Dedifferentiated amniotic fluid mesenchymal stem cell (primary cell): Measurements from ENCODE around the gene KSR1.
"Not testable (repeated sequence)": the region's sequence is repeated elsewhere in the genome, so short reads cannot be mapped to it uniquely, and the experiment has no call there.

Experiments used
- DNase-seq: peaks from one replicate; pipeline ENCODE4 v3.0.0-alpha.2; 2016; ENCODE audit errors: extremely low spot score

KSR1 gene

GRCh38 chr17:27633312-27634025 lies 177.2 kb downstream of the KSR1 start:
- no peak for DNase-seq

DNA sequence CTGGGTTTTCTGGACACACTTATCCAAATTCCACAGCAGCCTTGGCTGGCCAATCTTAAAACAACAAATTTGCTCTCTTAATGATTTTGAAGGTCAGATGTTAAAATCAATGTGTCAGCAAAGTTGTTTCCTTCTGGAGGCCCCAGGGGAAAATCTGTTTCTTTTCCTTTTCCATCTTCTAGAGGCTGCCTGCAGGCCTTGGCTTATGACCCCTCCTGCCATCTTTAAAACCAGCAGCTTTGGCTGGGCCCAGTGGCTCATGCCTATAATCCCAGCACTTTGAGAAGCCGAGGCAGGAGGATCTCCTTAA lies 177.7 kb downstream of the KSR1 start:
- DNase-seq = no peak

DNA sequence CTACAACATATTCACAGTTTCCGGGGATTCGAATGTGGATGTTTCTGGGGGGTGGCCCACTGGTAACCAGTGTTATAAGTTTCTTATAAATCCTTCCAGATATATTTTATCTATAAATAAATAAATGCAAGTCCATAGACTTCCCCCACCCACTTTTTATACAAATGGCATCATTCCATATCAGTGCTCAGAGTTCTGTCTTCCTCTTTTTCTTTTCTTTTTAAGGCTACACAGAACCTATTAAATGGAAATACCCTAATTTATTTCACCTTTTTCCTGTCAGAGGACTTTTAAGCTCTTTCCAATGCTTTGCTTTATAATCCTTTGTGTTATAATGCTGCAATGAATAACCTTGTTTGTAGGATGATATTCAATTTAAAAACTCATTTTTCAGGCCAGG lies 178.5 kb downstream of the KSR1 start:
- no peak for DNase-seq

- no peak for DNase-seq
Observed at GRCh38 chr17:27635275-27635823, 179.1 kb downstream of the KSR1 start.

- DNase-seq = not testable (repeated sequence)
Observed at GRCh38 chr17:27636005-27636520, 179.8 kb downstream of the KSR1 start.

GRCh38 chr17:27637818-27638217 lies 181.6 kb downstream of the KSR1 start:
- DNase-seq = not testable (repeated sequence)

DNA sequence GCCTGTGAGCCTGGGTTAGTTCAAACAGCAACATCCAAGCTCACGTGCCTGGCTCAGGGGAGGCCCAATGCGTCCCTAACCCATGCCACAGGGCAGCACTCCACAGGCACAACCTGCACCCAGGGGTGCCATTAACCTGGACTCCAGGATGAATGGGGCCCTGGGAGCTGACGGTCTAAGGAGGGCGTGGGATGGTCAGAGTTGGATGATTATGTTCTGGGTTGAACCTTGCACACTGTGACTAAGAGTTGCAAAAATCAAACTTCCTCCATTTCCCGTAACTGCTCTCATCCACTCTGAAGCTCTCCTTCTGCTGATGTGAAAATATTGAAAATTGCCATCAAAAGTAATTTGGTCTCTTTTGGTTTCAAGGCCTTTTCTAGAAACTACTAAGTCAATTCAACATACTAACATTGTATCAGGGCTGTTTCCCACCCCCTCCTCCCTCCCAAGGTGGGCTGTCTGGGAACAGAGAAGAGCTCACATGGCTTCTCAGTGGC lies 182.2 kb downstream of the KSR1 start:
- not testable (repeated sequence) for DNase-seq

GRCh38 chr17:27640790-27641189 lies 184.5 kb downstream of the KSR1 start:
- DNase-seq = no peak

DNA sequence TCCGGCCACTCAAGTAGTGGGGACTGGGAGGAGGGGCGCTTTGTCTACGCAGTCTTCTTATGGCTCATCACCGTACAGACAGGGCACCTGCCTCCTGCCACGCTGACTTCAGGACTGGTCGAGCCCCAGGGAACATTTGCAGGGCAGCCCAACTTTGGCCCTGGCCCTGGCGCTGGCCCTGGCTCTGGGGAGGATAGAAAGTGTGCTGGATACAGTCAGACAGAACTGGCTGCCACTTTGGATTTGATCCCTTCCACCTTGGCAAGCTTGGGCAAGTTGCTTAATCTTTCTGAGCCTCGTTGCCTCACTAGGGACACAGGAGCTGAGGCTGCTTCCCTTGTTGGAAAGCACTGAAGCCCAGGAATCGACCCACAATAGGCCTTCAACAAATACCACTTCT lies 188.3 kb downstream of the KSR1 start:
- no peak for DNase-seq

GRCh38 chr17:27645621-27646020 lies 189.4 kb downstream of the KSR1 start:
- DNase-seq = not testable (repeated sequence)

GRCh38 chr17:27646232-27646631 lies 190.0 kb downstream of the KSR1 start:
- no peak for DNase-seq

DNA sequence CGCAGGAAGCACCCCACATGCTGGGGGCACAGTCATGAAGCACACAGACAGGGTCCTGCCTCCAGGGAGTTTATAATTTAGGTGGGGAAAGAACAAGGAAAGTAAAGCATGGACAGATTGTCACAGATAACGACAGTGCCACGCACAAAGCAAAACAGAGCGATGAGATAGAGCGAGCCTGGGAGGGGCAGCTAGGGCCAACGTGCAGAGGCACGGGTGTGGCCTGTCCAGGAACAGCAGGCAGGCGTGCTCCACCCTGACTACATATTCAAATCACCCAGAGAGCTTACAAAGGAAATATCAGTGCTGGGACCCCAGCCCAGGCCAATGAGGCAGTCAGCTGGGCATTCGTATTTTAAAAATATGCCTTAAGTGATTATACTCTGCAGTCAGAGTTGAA lies 191.5 kb downstream of the KSR1 start:
- DNase-seq = no peak

DNA sequence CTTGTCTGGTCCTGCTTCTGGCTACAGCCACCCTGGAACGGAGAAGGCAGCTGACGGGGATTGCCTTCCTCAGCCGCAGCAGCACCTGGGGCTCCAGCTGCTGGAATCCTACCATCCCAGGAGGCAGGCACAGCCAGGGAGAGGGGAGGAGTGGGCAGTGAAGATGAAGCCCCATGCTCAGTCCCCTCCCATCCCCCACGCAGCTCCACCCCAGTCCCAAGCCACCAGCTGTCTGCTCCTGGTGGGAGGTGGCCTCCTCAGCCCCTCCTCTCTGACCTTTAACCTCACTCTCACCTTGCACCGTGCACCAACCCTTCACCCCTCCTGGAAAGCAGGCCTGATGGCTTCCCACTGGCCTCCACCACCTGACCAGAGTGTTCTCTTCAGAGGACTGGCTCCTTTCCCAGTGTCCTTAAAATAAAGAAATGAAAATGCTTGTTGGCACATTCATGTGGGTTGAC lies 192.9 kb downstream of the KSR1 start:
- not testable (repeated sequence) for DNase-seq

GRCh38 chr17:27649929-27650328 lies 193.7 kb downstream of the KSR1 start:
- DNase-seq = no peak

- no peak for DNase-seq
Observed at GRCh38 chr17:27650836-27651235, 194.6 kb downstream of the KSR1 start.

- DNase-seq = peak; percentile 16
Observed at GRCh38 chr17:27651411-27652345, 195.4 kb downstream of the KSR1 start.

GRCh38 chr17:27653449-27653971 lies 197.3 kb downstream of the KSR1 start:
- DNase-seq = not testable (repeated sequence)

GRCh38 chr17:27654136-27654535 lies 197.9 kb downstream of the KSR1 start:
- no peak for DNase-seq

GRCh38 chr17:27654654-27655524 lies 198.6 kb downstream of the KSR1 start:
- peak; percentile 32 for DNase-seq

- not testable (repeated sequence) for DNase-seq
Observed at GRCh38 chr17:27655525-27656111, 199.4 kb downstream of the KSR1 start.

DNA sequence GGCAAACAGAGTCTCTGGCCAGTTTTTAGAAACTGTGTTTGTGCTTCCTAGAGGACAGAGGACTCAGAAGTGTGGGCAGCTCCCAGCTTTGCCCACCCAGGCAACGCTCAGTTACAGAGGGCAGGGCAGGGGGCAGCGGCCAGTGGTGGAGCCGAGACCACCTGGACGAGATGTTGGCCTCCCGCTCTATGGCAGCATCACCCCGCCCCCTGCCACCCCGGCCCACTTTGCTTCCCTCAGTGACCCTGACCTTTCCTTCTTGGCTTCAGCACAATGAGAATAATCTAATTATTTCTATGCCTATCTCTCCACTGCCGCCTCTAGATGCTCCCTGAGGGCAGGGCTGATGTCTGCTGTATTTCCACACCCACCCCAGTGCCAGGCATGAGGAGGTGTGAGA lies 200.4 kb downstream of the KSR1 start:
- not testable (repeated sequence) for DNase-seq
